H1 (cell line): ENCODE results near the gene ZNF286A. TPM values are rescaled to one million over a fixed set of nuclear protein-coding genes. Genes with fewer than 3 reads are reported as not detected.

ENCODE experiments used
- CTCF ChIA-PET: fragments of 300-600 bp; sonication (Branson Sonifier 250); formaldehyde crosslinking; loops from one replicate; lab custom pipeline; 2021; ENCODE audit not compliant: partially characterized antibody; lab: Charles Lee
- POLR2A ChIA-PET: fragments of 300-600 bp; sonication (Branson Sonifier 250); formaldehyde crosslinking; loops from one replicate; lab custom pipeline; 2021; ENCODE audit warnings: inconsistent platforms; ENCODE audit not compliant: partially characterized antibody; lab: Charles Lee
- DNase-seq, 2 experiments: peaks; one replicate each; pipeline versions ENCODE4 v3.0.0 to v3.0.0-alpha.2; 2010 to 2022; ENCODE audit warnings: low spot score in 2 of 2, low read depth in 1 of 2, mixed read lengths in 1 of 2
- FAIRE-seq: peaks from 2 replicates; lab custom pipeline; 2011; peaks lifted over from hg19 to GRCh38; lab: Jason Lieb, UNC
- H2AFZ ChIP-seq: 2 replicates; pipeline ENCODE4 v1.8.1; 2012; ENCODE audit warnings: low read length, inconsistent platforms
- H2AK5ac ChIP-seq: 2 replicates; pipeline ENCODE4 v1.6.1; 2013; ENCODE audit warnings: low read depth, low read length
- H2BK120ac ChIP-seq: replicated peaks from 2 replicates; pipeline ENCODE3; 2013; ENCODE audit warnings: low read depth, low read length, inconsistent platforms
- H2BK12ac ChIP-seq: 2 replicates; pipeline ENCODE4 v1.6.1; 2013; ENCODE audit warnings: low read depth, low read length
- H2BK15ac ChIP-seq: 2 replicates; pipeline ENCODE4 v1.6.1; 2013; ENCODE audit warnings: low read length
- H2BK20ac ChIP-seq: 2 replicates; pipeline ENCODE4 v1.6.1; 2013; ENCODE audit warnings: low read length
- H2BK5ac ChIP-seq: 2 replicates; pipeline ENCODE4 v1.6.1; 2013; ENCODE audit warnings: low read depth, low read length
- H3K14ac ChIP-seq: 2 replicates; pipeline ENCODE4 v1.6.1; 2013; ENCODE audit warnings: inconsistent platforms; ENCODE audit not compliant: insufficient read length
- H3K18ac ChIP-seq: 2 replicates; pipeline ENCODE4 v1.6.1; 2013; ENCODE audit warnings: low read length; ENCODE audit errors: extremely low read depth
- H3K23ac ChIP-seq: 2 replicates; pipeline ENCODE4 v1.6.1; 2013; ENCODE audit warnings: inconsistent platforms; ENCODE audit not compliant: insufficient read length
- H3K23me2 ChIP-seq: 2 replicates; pipeline ENCODE4 v1.6.1; 2013; ENCODE audit warnings: low read depth, low read length
- H3K27ac ChIP-seq: 2 replicates; pipeline ENCODE4 v1.6.1; 2011; ENCODE audit warnings: low read depth, low read length, inconsistent platforms
- H3K27me3 ChIP-seq, 4 experiments: replicated peaks in 1 of 4; 1 replicate in 1 of 4; 2 replicates in 3 of 4; pipeline versions ENCODE4 v1.6.1 to v1.8.1; 2011 to 2013; ENCODE audit warnings: low read length in 3 of 4, mild to moderate bottlenecking in 3 of 4, inconsistent platforms in 2 of 4, mixed read lengths in 2 of 4, moderate library complexity in 1 of 4; ENCODE audit not compliant: control insufficient read depth in 3 of 4, insufficient read depth in 3 of 4; ENCODE audit errors: extremely low read depth in 1 of 4
- H3K36me3 ChIP-seq, 4 experiments: 2 replicates each; pipeline versions ENCODE4 v1.6.1 to v1.8.1; 2011 to 2013; ENCODE audit warnings: mild to moderate bottlenecking in 4 of 4, low read length in 3 of 4, moderate library complexity in 2 of 4, control low read depth in 1 of 4, inconsistent platforms in 1 of 4; ENCODE audit not compliant: insufficient read depth in 4 of 4, control insufficient read depth in 2 of 4
- H3K4ac ChIP-seq: replicated peaks from 2 replicates; pipeline ENCODE3; 2013; ENCODE audit warnings: low read length, low read depth, mixed read lengths, inconsistent platforms; ENCODE audit not compliant: insufficient read length
- H3K4me1 ChIP-seq, 4 experiments: replicated peaks in 1 of 4; 1 replicate in 1 of 4; 2 replicates in 3 of 4; pipeline versions ENCODE4 v1.6.1 to v1.8.1; 2011 to 2013; ENCODE audit warnings: low read length in 3 of 4, inconsistent platforms in 2 of 4, mixed read lengths in 1 of 4; ENCODE audit not compliant: insufficient read depth in 4 of 4, control insufficient read depth in 3 of 4
- H3K4me2 ChIP-seq, 2 experiments: 2 replicates each; pipeline versions ENCODE4 v1.6.1 to v1.8.1; 2011 to 2013; ENCODE audit warnings: low read depth in 2 of 2, low read length in 2 of 2, control low read depth in 1 of 2, inconsistent platforms in 1 of 2, mild to moderate bottlenecking in 1 of 2; ENCODE audit not compliant: insufficient read depth in 1 of 2
- H3K4me3 ChIP-seq, 4 experiments: fragments of 200-600, 300-600 bp in 1 of 4; sonication (generic), shearing (Covaris generic), sonication (Bioruptor Twin) in 1 of 4; 2 replicates each; pipeline versions ENCODE4 v1.5.1 to v1.8.1; 2011 to 2016; ENCODE audit warnings: low read length in 4 of 4, low read depth in 3 of 4, control low read depth in 2 of 4, inconsistent platforms in 2 of 4, mild to moderate bottlenecking in 2 of 4, mixed read lengths in 1 of 4, moderate library complexity in 1 of 4; ENCODE audit not compliant: insufficient read depth in 2 of 4; ENCODE audit errors: extremely low read depth in 1 of 4
- H3K56ac ChIP-seq: replicated peaks from 2 replicates; pipeline ENCODE3; 2013; ENCODE audit warnings: low read depth, mild to moderate bottlenecking, mixed read lengths, low read length, inconsistent platforms; ENCODE audit not compliant: insufficient read length
- H3K79me1 ChIP-seq: 2 replicates; pipeline ENCODE4 v1.6.1; 2013; ENCODE audit warnings: low read depth, low read length, control low read depth
- H3K79me2 ChIP-seq, 2 experiments: 2 replicates each; pipeline versions ENCODE4 v1.6.1 to v1.8.1; 2012 to 2013; ENCODE audit warnings: low read length in 2 of 2, mild to moderate bottlenecking in 2 of 2, inconsistent platforms in 1 of 2; ENCODE audit not compliant: insufficient read depth in 2 of 2, control insufficient read depth in 1 of 2
- H3K9ac ChIP-seq, 4 experiments: replicated peaks in 1 of 4; 1 replicate in 1 of 4; 2 replicates in 3 of 4; pipeline versions ENCODE4 v1.6.1 to v1.8.1; 2011 to 2013; ENCODE audit warnings: low read depth in 3 of 4, low read length in 3 of 4, control low read depth in 2 of 4, mild to moderate bottlenecking in 2 of 4, moderate library complexity in 2 of 4, inconsistent platforms in 1 of 4; ENCODE audit errors: extremely low read depth in 1 of 4
- H3K9me3 ChIP-seq, 2 experiments: 2 replicates each; pipeline versions ENCODE4 v1.6.1 to v1.8.1; 2012 to 2013; ENCODE audit warnings: mild to moderate bottlenecking in 2 of 2, moderate library complexity in 2 of 2, control low read depth in 1 of 2, inconsistent platforms in 1 of 2, low read depth in 1 of 2, low read length in 1 of 2, mixed read lengths in 1 of 2; ENCODE audit not compliant: insufficient read depth in 2 of 2
- H4K20me1 ChIP-seq, 2 experiments: replicated peaks in 1 of 2; 2 replicates each; pipeline versions ENCODE3 to v1.8.1; 2011 to 2013; ENCODE audit warnings: inconsistent platforms in 2 of 2, low read length in 2 of 2, mild to moderate bottlenecking in 1 of 2; ENCODE audit not compliant: insufficient read depth in 2 of 2, control insufficient read depth in 1 of 2
- H4K5ac ChIP-seq: 2 replicates; pipeline ENCODE4 v1.6.1; 2013; ENCODE audit warnings: low read length, low read depth, mixed read lengths, inconsistent platforms; ENCODE audit not compliant: insufficient read length
- H4K8ac ChIP-seq: 2 replicates; pipeline ENCODE4 v1.8.0; 2013; ENCODE audit warnings: mild to moderate bottlenecking, moderate library complexity, low read length, inconsistent platforms; ENCODE audit not compliant: insufficient read depth; ENCODE audit errors: extremely low read depth
- H4K91ac ChIP-seq: replicated peaks from 2 replicates; pipeline ENCODE3; 2013; ENCODE audit warnings: low read length, mixed read lengths, inconsistent platforms; ENCODE audit not compliant: insufficient read length
- CEBPB ChIP-seq: IDR thresholded peaks from 2 replicates; pipeline ENCODE4 v1.6.1; 2012; ENCODE audit warnings: low read depth, low read length
- GTF2F1 ChIP-seq: IDR thresholded peaks from 2 replicates; pipeline ENCODE4 v1.6.1; 2012; ENCODE audit warnings: low read depth, low read length, improper control_type of control experiment, borderline replicate concordance
- JUN ChIP-seq: IDR thresholded peaks from 2 replicates; pipeline ENCODE4 v1.6.1; 2011; ENCODE audit warnings: low read depth, mild to moderate bottlenecking, improper control_type of control experiment, low read length
- NRF1 ChIP-seq: IDR thresholded peaks from 2 replicates; pipeline ENCODE4 v1.6.1; 2011; ENCODE audit warnings: mild to moderate bottlenecking, low read depth, low read length, improper control_type of control experiment
- PHF8 ChIP-seq: fragments of 200-600 bp; sonication (generic); conservative IDR thresholded peaks from 2 replicates; pipeline ENCODE4 v1.7.1; 2012; ENCODE audit warnings: low read depth, mild to moderate bottlenecking, inconsistent platforms, low read length, moderate library complexity
- POU5F1 ChIP-seq: IDR thresholded peaks from 2 replicates; pipeline ENCODE4 v1.6.1; 2011; ENCODE audit warnings: low read depth, mild to moderate bottlenecking, low read length, moderate library complexity
- SAP30 ChIP-seq: fragments of 300-600 bp; sonication (generic); IDR thresholded peaks from 2 replicates; pipeline ENCODE4 v1.7.1; 2012; ENCODE audit warnings: low read length, moderate library complexity, mild to moderate bottlenecking, inconsistent platforms; ENCODE audit not compliant: insufficient read depth, insufficient replicate concordance
- SP1 ChIP-seq: IDR thresholded peaks from 2 replicates; pipeline ENCODE4 v1.6.1; 2011; ENCODE audit warnings: low read depth, low read length
- SP4 ChIP-seq: IDR thresholded peaks from 2 replicates; pipeline ENCODE4 v1.6.1; 2012; ENCODE audit warnings: low read length, inconsistent platforms
- WGBS, 2 experiments: shearing (Covaris generic) in 1 of 2; methylation state at CpG; one replicate each; pipeline versions ENCODE4 v1.1.6 to v1.1.7; 2013 to 2015; ENCODE audit warnings: low lambda C conversion rate in 2 of 2, mixed read lengths in 2 of 2, inconsistent platforms in 1 of 2, low coverage in 1 of 2, missing lambda C conversion rate in 1 of 2; ENCODE audit not compliant: insufficient replicate concordance in 2 of 2, insufficient coverage in 1 of 2, insufficient read length in 1 of 2; ENCODE audit errors: extremely low coverage in 1 of 2, missing lambda C conversion rate in 1 of 2; 5-methylcytosine and 5-hydroxymethylcytosine counted together
- polyA plus RNA-seq, 7 experiments: library from polyadenylated mRNA; depleted of rRNA in 3 of 7; stranded (reverse) in 5 of 7; unstranded in 2 of 7; fragments of >200 nt in 5 of 7; fragments of 200-250 nt in 2 of 7; gene quantifications; 1 replicate in 5 of 7; 2 replicates in 1 of 7; 4 replicates in 1 of 7; pipeline versions ENCODE4 v1.2.1 to v1.2.3, GENCODE V29; 2011 to 2013; ENCODE audit warnings: missing spikeins in 2 of 7, mixed read lengths in 2 of 7
- total RNA-seq: library from RNA; stranded (reverse); fragmentation: NEBNext Ultra II Directional; extraction: Animal tissue kit (Norgen Biotek cat#: 25700); gene quantifications from 2 replicates; pipeline ENCODE4 v1.2.1, GENCODE V29; 2021
- TF ChIP-seq, protein P1 (sequence below): IDR thresholded peaks from 2 replicates; pipeline ENCODE4 v1.6.1; 2012; ENCODE audit warnings: inconsistent platforms
- TF ChIP-seq, protein P2 (sequence below), 3 experiments: IDR thresholded peaks; 1 replicate in 2 of 3; 2 replicates in 1 of 3; pipeline versions ENCODE4 v1.5.1 to v1.6.1; 2011; ENCODE audit warnings: low read length in 3 of 3, mild to moderate bottlenecking in 3 of 3, inconsistent platforms in 2 of 3, low read depth in 1 of 3, moderate library complexity in 1 of 3; ENCODE audit not compliant: insufficient read depth in 1 of 3; ENCODE audit errors: control extremely low read depth in 1 of 3

Gene ZNF286A
- total and polyA plus RNA-seq, 2 of the 8 experiments (the other 6 are each of a cell fraction or from before 2014, with no cell fraction given) = 18.2 to 100.0 TPM

DNA sequence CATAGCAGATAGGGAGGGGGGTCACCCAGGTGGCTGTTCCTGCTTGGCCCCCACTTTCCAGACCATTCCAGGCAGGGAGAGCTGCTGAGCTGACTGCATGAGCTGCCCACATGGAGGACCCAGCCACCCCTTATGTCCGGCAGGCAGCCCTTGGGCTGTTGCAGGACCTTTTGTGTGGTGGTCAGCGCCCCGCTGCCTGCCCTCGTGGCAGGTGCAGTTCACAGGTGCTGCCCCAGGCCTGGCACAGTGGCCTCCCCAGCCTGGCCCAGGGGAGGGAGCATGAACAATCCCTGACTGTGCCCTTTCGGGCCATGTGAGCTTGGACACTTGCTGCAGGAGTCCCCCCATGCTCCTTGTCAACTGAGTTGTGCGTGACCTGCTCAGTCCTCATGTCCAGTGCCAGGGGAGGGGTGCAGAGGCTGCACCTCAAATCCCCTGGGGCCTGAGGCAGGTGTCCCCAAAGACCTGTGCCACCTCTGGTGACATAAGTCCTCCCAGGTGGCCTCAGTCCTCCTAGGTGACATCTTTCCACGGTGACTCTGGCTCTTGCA lies 41.1 kb downstream of the ZNF286A start:
- CTCF ChIA-PET = no interaction called here
- TF ChIP-seq PHF8 = no peak
- TF ChIP-seq GTF2F1 = no peak
- no peak for TF ChIP-seq CEBPB
- TF ChIP-seq, protein P1, sequence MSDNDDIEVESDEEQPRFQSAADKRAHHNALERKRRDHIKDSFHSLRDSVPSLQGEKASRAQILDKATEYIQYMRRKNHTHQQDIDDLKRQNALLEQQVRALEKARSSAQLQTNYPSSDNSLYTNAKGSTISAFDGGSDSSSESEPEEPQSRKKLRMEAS = no peak
- no peak for TF ChIP-seq JUN
- no peak for TF ChIP-seq SP1
- no peak for TF ChIP-seq NRF1
- TF ChIP-seq, protein P2, sequence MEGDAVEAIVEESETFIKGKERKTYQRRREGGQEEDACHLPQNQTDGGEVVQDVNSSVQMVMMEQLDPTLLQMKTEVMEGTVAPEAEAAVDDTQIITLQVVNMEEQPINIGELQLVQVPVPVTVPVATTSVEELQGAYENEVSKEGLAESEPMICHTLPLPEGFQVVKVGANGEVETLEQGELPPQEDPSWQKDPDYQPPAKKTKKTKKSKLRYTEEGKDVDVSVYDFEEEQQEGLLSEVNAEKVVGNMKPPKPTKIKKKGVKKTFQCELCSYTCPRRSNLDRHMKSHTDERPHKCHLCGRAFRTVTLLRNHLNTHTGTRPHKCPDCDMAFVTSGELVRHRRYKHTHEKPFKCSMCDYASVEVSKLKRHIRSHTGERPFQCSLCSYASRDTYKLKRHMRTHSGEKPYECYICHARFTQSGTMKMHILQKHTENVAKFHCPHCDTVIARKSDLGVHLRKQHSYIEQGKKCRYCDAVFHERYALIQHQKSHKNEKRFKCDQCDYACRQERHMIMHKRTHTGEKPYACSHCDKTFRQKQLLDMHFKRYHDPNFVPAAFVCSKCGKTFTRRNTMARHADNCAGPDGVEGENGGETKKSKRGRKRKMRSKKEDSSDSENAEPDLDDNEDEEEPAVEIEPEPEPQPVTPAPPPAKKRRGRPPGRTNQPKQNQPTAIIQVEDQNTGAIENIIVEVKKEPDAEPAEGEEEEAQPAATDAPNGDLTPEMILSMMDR (IDR thresholded peaks at IDR 0.05; ENCODE audit: control extremely low read depth in 1 of 3, insufficient read depth in 1 of 3, low read depth in 1 of 3, low read length in 3 of 3) = no peak
- no peak for TF ChIP-seq SAP30
- TF ChIP-seq POU5F1 = no peak
- no peak for TF ChIP-seq SP4

More for the DNA sequence above, 41.1 kb downstream of the ZNF286A start:
- H4K20me1 ChIP-seq = no peaks in the 10 kb centered on the region
- no peak overlapping the region for H3K4me2 ChIP-seq
- no peak overlapping the region for H2BK12ac ChIP-seq
- no peaks in the 10 kb centered on the region for H3K79me2 ChIP-seq
- no peak for DNase-seq
- H3K27me3 ChIP-seq = no peaks in the 10 kb centered on the region
- H3K27ac ChIP-seq = no peak overlapping the region
- no peaks in the 10 kb centered on the region for H3K36me3 ChIP-seq
- no peak overlapping the region for H2BK5ac ChIP-seq
- no peaks in the 10 kb centered on the region; a peak in 1 of 4 replicates for H3K9me3 ChIP-seq
- H3K79me1 ChIP-seq = no peaks in the 10 kb centered on the region
- FAIRE-seq = no peak
- H2BK20ac ChIP-seq = no peak overlapping the region
- H4K5ac ChIP-seq = no peak overlapping the region
- H2AK5ac ChIP-seq = no peak overlapping the region
- no peaks in the 10 kb centered on the region for H3K23me2 ChIP-seq
- H3K4ac ChIP-seq = no peak overlapping the region
- no peak overlapping the region for H2BK120ac ChIP-seq
- H3K4me3 ChIP-seq = no peak overlapping the region
- H3K4me1 ChIP-seq = no peaks in the 10 kb centered on the region
- no peak overlapping the region for H3K14ac ChIP-seq
- POLR2A ChIA-PET = no interaction called here
- no peak overlapping the region for H2AFZ ChIP-seq
- H3K23ac ChIP-seq = no peak overlapping the region
- no peak overlapping the region for H3K56ac ChIP-seq
- H2BK15ac ChIP-seq = no peak overlapping the region
- no peak overlapping the region for H4K91ac ChIP-seq
- 90% methylated on average over 6 of the region's 7 CpGs; no CpG with 5 or more reads in 1 of the 2 experiments for WGBS, 2 experiments
- no peak overlapping the region for H4K8ac ChIP-seq
- no peak overlapping the region for H3K9ac ChIP-seq
- H3K18ac ChIP-seq = no peak overlapping the region
